Measurements from ENCODE around the gene SALL3. TPM values are rescaled to one million over a fixed set of nuclear protein-coding genes. Genes with fewer than 3 reads are reported as not detected.

The SALL3 gene
- total RNA-seq, 1 experiment from 2014 or later: not detected

GRCh38 chr18:78965260-78965659, 14.4 kb upstream of the SALL3 start:
- no peak for DNase-seq (ENCODE audit: low read depth)

DNA sequence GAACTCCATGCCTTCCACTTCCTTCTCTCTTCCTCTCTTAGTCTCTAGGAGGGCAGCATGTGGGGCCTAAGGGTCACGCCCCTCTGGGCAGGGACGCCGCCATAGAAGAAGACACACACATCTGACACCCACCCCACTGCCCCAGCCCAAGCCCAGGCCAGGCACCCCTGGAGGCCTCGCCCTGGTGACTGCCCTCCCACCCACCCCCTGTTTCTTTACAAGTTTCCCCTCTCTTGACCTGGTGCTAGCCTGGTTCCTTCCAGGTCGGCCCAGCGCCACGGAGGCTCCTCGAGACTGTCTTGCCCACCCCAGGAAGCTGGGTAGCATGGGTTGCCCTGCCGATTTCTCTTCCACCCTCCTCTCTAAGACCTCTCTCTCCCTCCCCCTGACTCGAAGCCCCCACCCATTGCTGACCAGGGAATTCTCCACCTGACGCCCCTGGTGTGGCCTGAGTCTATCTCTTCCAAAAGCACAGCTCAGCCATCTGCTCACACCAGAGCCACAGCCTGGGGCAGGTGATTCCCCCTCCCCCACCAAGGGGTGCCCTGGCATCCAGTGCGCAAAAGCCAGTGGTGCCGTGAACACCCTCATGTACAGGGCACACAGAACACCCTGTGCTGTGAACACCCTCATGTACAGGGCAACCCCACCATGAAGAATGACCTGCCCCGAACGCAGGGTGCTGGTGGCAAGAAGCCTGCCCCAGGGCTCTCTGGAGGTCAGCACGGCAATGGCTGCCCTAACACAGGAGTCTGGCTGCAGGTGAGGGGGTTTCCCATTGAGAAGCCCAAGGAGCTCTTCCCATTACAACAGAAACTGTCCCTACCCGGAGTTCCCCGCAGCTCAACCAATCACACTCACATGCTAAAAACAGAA, 13.5 kb upstream of the SALL3 start:
- DNase-seq (ENCODE audit: low read depth): no peak

DNA sequence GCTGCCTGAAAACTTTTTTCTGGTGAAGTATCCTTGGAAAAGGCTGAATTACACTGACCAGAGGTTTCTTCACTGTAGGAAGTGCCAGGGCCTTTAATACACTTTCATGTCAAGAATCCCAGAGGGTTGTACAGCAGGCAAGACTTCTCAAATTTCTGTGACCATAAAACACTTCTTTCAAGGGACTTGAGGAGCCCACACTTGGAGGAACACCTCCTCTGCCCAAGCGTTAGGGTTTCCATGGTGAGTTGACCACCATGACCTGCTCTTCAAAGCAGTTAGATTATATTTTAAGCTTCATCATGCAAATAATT, 12.9 kb upstream of the SALL3 start:
- DNase-seq (ENCODE audit: low read depth): no peak

DNA sequence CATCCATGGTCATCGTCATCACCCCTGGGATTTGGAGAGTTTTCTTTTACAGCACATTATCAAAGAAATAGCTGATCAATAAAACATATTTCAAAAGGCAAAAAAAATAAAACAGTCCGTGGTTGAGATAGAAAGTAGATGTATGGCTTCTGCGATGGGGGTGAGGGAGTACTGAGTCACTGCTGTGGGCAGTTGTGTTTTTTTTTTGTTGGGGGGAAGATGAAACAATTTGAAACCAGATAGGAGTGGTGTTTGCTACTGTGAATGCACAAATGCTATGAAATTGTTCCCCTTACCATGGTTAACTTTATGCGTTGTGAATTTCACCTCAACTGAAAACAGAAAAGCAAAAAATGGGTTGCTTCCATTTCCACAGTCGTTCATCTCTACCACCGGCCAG, 11.9 kb upstream of the SALL3 start:
- no peak for DNase-seq (ENCODE audit: low read depth)

DNA sequence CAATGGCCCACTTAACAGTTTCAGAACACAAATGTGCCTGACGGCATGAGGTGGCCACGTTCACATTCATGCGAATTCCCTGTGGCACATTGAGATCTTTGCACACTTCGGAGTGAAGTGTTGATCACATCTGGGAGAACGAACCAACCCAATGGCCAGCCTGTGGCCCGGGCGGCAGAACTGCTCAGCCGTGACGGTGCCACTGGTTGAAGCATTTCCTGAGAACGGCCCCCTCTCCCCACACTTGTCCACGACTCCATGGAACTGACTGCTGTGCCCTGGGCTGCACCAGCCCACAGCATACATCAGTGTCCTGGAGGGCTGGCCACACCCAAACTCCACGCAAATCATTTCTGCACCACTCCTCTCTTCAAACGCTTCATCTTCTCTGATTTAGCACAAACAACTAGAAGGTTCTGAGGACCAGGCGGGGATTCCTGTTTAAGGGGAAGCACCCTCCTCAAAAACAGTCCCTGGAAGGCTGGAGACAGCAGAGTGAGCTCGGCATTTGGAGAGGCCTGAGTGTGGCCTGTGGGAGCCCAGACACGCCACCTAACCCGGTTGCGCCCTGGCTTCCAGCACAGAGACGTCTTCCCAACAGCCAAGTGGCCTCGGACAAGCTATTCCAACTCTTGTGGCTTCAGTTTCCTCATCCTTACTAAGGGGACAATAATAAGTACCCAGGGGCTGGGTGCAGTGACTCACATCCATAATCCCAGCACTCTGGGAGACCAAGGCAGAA, 9.9 kb upstream of the SALL3 start:
- DNase-seq (ENCODE audit: low read depth): no peak

- DNase-seq (ENCODE audit: low read depth): no peak
Observed at GRCh38 chr18:78970774-78971333, 8.8 kb upstream of the SALL3 start.

- DNase-seq (ENCODE audit: low read depth): no peak
Observed at GRCh38 chr18:78971511-78972245, 7.9 kb upstream of the SALL3 start.

DNA sequence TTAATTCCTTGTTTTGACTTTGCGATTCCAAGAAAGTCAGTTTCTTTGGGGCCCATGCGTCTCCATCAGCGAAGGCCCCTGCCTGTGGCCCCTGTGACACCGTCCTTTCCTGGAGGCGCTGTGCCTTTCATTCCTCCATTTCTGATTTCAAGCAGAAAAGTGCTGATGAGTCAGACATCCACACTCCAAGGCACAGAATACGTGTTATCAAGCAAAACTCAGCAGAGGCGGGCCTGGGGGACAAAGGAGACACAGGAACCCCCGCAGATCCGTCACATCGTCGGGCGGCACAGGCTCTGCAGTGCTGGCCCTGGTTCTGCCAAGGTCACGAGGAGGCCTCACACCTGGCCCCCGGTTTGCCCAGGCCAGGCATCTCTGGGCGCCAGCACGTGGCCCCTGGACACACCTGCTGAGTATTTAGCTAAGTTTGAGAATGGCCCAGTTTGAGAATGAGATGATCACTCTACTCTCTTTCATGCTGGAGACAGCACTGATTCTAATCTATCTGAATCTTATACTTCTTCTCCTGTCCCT, 7.2 kb upstream of the SALL3 start:
- DNase-seq (ENCODE audit: low read depth): no peak

- no peak for DNase-seq (ENCODE audit: low read depth)
Observed at GRCh38 chr18:78972930-78973331, 6.7 kb upstream of the SALL3 start.

GRCh38 chr18:78973357-78974083, 6.1 kb upstream of the SALL3 start:
- no peak for DNase-seq (ENCODE audit: low read depth)

- no peak for DNase-seq (ENCODE audit: low read depth)
Observed at GRCh38 chr18:78974115-78974761, 5.4 kb upstream of the SALL3 start.

DNA sequence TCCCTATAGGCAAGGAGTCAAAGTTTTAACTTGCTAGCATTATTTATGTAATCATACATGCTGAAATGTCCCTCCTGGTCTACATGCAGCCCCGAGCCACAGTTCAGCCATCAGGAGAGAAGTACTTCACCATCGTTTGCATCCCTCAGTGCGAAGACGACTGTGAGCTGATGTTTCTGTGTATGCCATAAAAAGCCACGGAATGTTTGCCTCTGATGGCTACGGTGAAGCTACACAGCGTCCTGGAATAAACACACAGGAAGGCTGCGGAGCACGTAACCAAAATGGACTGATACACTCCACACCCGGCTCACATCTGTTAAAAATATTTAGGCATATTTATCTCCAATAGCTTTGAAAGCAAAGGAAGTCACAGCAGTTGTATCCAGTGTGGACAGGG, 4.3 kb upstream of the SALL3 start:
- no peak for DNase-seq (ENCODE audit: low read depth)

DNA sequence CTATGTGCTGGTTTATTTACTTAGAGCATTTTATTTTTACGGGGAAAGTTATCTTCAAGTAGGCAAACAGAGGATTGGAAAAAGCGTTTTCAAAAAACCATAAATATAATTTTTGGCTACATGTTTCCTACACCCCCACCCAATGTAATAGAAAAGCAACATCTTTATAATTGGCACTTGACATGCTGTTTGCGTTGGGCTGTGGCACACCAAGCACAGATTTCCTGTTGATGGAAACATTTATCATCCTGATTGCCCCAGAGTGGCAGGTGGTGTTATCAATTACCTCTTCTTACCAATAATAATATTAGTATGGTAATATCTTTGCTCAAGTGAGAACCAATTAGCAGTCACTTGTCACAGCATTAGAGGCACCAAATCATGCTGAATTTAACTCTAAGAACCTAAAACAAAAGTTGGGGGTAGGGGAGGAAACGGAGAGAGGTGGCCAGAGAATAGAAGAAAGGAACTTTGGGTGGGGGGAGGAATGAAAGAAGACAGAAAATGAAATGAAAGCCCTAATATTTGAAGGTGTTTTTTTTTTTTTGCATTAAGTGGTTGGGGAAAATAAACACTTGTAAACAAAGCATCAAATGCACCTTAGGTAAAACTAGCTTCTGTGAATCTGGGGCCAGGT, 3.8 kb upstream of the SALL3 start:
- no peak for DNase-seq (ENCODE audit: low read depth)

DNA sequence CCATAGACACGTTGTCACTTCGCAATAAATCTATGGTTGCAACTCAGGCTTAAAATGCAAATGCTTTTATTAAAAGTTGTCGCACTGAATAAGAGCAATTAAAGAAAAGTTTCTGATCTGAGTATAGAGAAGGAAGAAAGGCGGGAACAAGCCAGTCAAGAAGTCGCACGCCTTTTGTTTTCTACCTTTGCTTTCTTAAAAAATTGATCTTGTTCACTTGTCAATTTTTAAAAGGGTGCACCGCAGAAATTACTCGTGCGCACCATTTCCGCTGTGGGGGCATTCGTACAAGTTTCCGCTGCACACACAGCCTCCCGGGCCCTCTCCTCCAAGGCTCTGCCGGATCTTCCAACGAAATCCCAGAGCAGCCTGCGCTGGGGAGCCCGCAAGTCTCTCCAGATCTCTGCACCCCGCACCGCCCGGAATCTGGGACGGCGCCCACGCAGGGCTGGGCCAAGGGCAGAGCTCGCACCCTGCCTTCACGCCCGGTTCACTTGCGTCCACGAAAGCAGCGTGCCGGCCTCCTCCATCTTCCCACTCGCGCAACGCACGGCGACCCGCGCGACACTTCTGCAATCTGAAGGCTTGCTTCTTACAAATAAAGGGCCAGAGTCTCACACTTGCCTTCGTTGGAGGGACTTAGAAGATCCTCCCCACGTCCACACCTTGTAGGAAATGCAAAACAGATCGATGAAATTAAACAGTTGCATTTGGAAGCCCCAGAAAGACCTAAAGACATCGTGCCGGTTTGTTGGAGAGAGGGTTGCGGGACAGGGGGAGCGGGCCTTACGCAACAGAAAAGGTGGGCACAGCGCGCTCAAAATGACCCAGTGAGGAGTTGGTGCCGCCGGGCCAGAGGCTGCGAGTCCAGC, 2.6 kb upstream of the SALL3 start:
- DNase-seq (ENCODE audit: low read depth): no peak

DNA sequence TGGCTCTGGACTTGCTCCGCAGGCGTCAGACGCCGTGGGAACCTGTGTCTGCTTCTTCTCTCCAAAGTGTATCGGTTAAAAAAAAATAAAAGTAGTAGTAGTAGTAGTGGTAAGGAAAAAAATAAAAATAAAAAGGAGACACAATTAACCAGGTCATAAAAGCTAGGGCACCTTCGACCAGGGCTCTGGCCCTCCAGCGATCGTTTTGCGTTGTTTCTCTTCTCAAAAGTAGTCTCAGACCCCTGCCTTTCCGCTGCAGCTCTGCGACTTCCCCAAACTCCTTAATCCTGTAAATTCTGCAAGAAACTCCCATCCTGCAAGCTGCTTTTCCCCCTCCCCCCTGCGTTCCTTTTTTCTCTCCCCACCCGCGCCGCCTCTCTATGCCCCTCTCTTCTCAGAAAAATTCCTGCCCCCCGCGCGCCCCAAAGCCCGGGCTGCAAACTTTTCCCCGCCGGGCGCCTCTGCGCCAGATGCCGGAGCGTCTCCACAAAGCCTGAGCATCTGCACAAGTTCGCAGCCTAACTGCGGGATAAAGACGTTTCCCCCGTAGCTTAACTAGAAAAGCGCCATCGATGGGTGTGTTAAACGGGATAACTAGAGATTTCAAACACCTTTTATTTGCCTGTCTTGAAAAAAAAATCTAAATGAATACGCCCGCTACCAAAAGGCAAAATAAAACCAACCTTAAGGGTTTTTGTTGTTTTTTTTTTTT, 1.8 kb upstream of the SALL3 start:
- no peak for DNase-seq (ENCODE audit: low read depth)

- DNase-seq (ENCODE audit: low read depth): no peak
Observed at GRCh38 chr18:78978349-78979055, 1.1 kb upstream of the SALL3 start.

DNA sequence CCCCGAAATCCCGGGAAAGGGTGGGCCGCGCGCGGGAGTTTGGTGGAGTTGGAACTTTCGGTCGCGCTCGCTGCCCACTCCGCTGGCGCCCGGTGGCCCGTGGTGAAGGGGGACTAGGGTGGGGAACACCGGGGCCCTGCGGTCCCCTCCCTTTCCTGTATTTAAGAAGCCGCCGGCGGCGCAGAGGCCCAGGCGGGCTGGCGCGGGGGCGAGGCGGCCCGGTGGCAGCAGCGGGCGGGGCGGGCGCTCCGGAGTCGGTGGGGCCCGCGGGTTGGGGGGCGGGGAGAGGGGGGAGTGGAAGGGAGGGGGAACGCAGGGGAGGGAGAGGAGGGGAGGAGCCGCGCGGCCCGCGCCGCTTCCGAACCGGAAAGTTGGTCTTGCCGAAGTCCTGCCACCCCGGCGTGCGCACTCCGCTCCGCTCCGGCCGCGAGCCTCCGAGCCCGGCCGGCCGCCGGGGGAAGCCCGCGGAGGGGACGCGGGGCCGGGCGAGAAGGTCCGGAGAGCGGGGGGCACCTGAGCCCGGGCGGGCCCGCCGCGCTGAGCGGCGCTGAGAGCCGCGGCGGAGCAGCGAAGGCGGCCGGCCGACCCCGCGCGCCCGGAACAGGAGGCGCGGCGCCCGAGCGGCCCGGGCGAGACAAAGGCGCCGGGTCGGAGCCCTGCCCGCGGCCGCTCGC, 425 bp upstream of the SALL3 start:
- DNase-seq (ENCODE audit: low read depth): no peak

Measured in M059J (cell line).